Measurements from ENCODE around the gene VPS52. TPM values are rescaled to one million over a fixed set of nuclear protein-coding genes. Genes with fewer than 3 reads are reported as not detected.

The VPS52 gene
- polyA plus RNA-seq, 1 donor from 2014 or later = 29.1 TPM

DNA sequence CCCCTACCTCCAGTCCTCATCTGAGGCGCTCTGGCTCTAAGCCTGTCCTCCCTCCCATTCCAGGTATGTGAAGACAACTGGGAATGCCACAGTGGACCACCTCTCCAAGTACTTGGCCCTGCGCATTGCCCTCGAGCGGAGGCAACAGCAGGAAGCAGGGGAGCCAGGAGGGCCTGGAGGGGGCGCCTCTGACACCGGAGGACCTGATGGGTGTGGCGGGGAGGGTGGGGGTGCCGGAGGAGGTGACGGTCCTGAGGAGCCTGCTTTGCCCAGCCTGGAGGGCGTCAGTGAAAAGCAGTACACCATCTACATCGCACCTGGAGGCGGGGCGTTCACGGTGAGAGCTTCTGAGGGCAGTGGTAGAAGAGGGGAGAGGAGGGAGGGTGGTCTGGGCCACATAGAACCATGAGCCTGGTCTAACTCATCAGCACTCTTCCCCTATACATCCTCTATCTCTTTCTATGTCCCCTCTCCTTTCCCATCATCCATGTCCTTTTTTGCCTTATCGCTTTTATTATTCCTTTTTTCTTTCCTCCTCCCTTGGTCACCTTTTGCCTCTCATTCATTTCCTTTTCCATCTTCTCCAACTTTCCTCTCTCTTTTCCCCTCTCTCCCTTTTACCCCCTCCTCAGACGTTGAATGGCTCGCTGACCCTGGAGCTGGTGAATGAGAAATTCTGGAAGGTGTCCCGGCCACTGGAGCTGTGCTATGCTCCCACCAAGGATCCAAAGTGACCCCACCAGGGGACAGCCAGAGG is 59.8 kb downstream of the VPS52 start:
- no peak overlapping the region for H3K4me2 ChIP-seq (ENCODE audit: low read length)
- H3K27ac ChIP-seq (ENCODE audit: low read length) = no peak overlapping the region
- no peaks in the 10 kb centered on the region for H4K20me1 ChIP-seq (ENCODE audit: insufficient read depth)
- peaks cover 22% of the 10 kb centered on the region for H3K79me2 ChIP-seq (replicated peaks; ENCODE audit: insufficient read depth, low read length)
- H3K9ac ChIP-seq (ENCODE audit: low read length) = no peak overlapping the region
- no peaks in the 10 kb centered on the region for H3K9me2 ChIP-seq (ENCODE audit: insufficient read depth, low read length)
- no peak overlapping the region for H2AFZ ChIP-seq (ENCODE audit: low read depth, low read length)
- H3K36me3 ChIP-seq (ENCODE audit: insufficient read depth, low read length) = peaks cover 6% of the 10 kb centered on the region
- TF ChIP-seq CTCF (IDR thresholded peaks at IDR 0.05; ENCODE audit: poor library complexity, severe bottlenecking) (no peak), REST (IDR thresholded peaks at IDR 0.05; ENCODE audit: borderline replicate concordance) (no peak), POLR2AphosphoS5 (IDR thresholded peaks at IDR 0.05) (no peak), RAD21 (conservative IDR thresholded peaks at IDR 0.05) (no peak), SMC3 (conservative IDR thresholded peaks at IDR 0.05; ENCODE audit: poor library complexity) (no peak), EP300 (conservative IDR thresholded peaks at IDR 0.05; ENCODE audit: poor library complexity, severe bottlenecking) (no peak), EZH2 (IDR thresholded peaks at IDR 0.05; ENCODE audit: borderline replicate concordance, insufficient read depth, low read length, poor library complexity, severe bottlenecking) (no peak), TAF1 (IDR thresholded peaks at IDR 0.05; ENCODE audit: low read depth) (no peak), MXI1 (conservative IDR thresholded peaks at IDR 0.05; ENCODE audit: poor library complexity, severe bottlenecking) (no peak)
- H3F3A ChIP-seq (ENCODE audit: insufficient read depth, low read length, poor library complexity, severe bottlenecking) = no peaks in the 10 kb centered on the region
- no peaks in the 10 kb centered on the region for H3K9me3 ChIP-seq (ENCODE audit: low read length)
- H3K4me3 ChIP-seq (ENCODE audit: low read length) = no peak overlapping the region
- peaks cover 5% of the 10 kb centered on the region for H3K27me3 ChIP-seq (ENCODE audit: insufficient read depth, low read depth, low read length)

DNA sequence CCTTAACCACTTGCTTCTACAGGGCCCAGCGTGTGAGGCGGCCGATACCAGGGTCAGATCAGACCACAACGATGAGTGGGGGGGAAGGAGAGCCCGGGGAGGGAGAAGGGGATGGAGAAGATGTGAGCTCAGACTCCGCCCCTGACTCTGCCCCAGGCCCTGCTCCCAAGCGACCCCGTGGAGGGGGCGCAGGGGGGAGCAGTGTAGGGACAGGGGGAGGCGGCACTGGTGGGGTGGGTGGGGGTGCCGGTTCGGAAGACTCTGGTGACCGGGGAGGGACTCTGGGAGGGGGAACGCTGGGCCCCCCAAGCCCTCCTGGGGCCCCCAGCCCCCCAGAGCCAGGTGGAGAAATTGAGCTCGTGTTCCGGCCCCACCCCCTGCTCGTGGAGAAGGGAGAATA is 60.5 kb downstream of the VPS52 start:
- no peak overlapping the region for H2AFZ ChIP-seq (ENCODE audit: low read depth, low read length)
- peaks cover 22% of the 10 kb centered on the region for H3K79me2 ChIP-seq (replicated peaks; ENCODE audit: insufficient read depth, low read length)
- H3K4me3 ChIP-seq (ENCODE audit: low read length) = no peak overlapping the region
- no peak overlapping the region for H3K4me2 ChIP-seq (ENCODE audit: low read length)
- peaks cover 5% of the 10 kb centered on the region for H3K27me3 ChIP-seq (ENCODE audit: insufficient read depth, low read depth, low read length)
- H3F3A ChIP-seq (ENCODE audit: insufficient read depth, low read length, poor library complexity, severe bottlenecking) = no peaks in the 10 kb centered on the region
- peaks cover 6% of the 10 kb centered on the region for H3K36me3 ChIP-seq (ENCODE audit: insufficient read depth, low read length)
- H4K20me1 ChIP-seq (ENCODE audit: insufficient read depth) = no peaks in the 10 kb centered on the region
- H3K27ac ChIP-seq (ENCODE audit: low read length) = no peak overlapping the region
- TF ChIP-seq SMC3 (conservative IDR thresholded peaks at IDR 0.05; ENCODE audit: poor library complexity) = no peak
- TF ChIP-seq POLR2AphosphoS5 (IDR thresholded peaks at IDR 0.05) = no peak
- no peak for TF ChIP-seq MXI1 (conservative IDR thresholded peaks at IDR 0.05; ENCODE audit: poor library complexity, severe bottlenecking)
- no peak for TF ChIP-seq TAF1 (IDR thresholded peaks at IDR 0.05; ENCODE audit: low read depth)
- TF ChIP-seq EZH2 (IDR thresholded peaks at IDR 0.05; ENCODE audit: borderline replicate concordance, insufficient read depth, low read length, poor library complexity, severe bottlenecking) = no peak
- no peak for TF ChIP-seq EP300 (conservative IDR thresholded peaks at IDR 0.05; ENCODE audit: poor library complexity, severe bottlenecking)
- TF ChIP-seq REST (IDR thresholded peaks at IDR 0.05; ENCODE audit: borderline replicate concordance) = no peak
- no peak for TF ChIP-seq RAD21 (conservative IDR thresholded peaks at IDR 0.05)
- no peak for TF ChIP-seq CTCF (IDR thresholded peaks at IDR 0.05; ENCODE audit: poor library complexity, severe bottlenecking)
- H3K9me3 ChIP-seq (ENCODE audit: low read length) = no peaks in the 10 kb centered on the region
- no peaks in the 10 kb centered on the region for H3K9me2 ChIP-seq (ENCODE audit: insufficient read depth, low read length)
- H3K9ac ChIP-seq (ENCODE audit: low read length) = no peak overlapping the region

All from neural cell (in vitro differentiated cells).